ENCODE results near the gene CPA4. TPM values are rescaled to one million over a fixed set of nuclear protein-coding genes. Genes with fewer than 3 reads are reported as not detected.
"Not testable (repeated sequence)": the region's sequence is repeated elsewhere in the genome, so short reads cannot be mapped to it uniquely, and the experiment has no call there.

Gene CPA4, protein sequence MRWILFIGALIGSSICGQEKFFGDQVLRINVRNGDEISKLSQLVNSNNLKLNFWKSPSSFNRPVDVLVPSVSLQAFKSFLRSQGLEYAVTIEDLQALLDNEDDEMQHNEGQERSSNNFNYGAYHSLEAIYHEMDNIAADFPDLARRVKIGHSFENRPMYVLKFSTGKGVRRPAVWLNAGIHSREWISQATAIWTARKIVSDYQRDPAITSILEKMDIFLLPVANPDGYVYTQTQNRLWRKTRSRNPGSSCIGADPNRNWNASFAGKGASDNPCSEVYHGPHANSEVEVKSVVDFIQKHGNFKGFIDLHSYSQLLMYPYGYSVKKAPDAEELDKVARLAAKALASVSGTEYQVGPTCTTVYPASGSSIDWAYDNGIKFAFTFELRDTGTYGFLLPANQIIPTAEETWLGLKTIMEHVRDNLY
- total RNA-seq (not detected), polyA plus RNA-seq (under 1 TPM in 1 of 3 donors, not detected in 2; 0.06 TPM)

DNA sequence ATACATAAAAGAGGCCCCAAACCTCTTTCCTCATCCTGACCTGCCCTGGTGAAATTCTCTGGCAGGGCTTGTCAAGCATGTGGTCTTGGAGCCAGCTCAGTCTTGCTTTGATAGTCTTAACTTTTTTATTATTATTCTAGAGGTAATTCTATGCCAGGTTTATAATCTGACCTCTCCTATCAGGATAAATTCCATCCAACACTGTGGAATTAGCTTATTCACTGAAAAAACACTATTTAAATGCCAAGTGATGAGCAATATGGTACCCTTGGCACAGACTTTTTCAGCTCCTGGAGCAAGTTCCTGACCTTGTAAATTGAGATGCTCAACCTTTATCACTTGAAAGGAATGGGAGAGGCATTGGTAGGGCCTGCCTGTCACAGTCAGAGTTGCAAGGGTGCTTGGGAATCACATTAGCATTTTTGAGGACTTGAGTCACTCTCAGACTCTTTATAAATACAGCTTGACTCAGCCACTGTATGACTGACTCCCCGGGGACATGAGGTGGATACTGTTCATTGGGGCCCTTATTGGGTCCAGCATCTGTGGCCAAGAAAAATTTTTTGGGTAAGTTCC is at the start of gene CPA4:
TSS of gene CPA4 (plus strand) at position 480 of the 576 bp plus-strand sequence. CDS start at position 500, 20 bp downstream.
- 77 to 78% methylated on average over 1 of the region's 1 CpG for WGBS, 2 donors
- no peak for TF ChIP-seq POLR2A (IDR thresholded peaks at IDR 0.05)
- no peak for TF ChIP-seq POLR2AphosphoS5 (IDR thresholded peaks at IDR 0.05)
- no peak for TF ChIP-seq EP300 (IDR thresholded peaks at IDR 0.05)
- TF ChIP-seq, protein P1, sequence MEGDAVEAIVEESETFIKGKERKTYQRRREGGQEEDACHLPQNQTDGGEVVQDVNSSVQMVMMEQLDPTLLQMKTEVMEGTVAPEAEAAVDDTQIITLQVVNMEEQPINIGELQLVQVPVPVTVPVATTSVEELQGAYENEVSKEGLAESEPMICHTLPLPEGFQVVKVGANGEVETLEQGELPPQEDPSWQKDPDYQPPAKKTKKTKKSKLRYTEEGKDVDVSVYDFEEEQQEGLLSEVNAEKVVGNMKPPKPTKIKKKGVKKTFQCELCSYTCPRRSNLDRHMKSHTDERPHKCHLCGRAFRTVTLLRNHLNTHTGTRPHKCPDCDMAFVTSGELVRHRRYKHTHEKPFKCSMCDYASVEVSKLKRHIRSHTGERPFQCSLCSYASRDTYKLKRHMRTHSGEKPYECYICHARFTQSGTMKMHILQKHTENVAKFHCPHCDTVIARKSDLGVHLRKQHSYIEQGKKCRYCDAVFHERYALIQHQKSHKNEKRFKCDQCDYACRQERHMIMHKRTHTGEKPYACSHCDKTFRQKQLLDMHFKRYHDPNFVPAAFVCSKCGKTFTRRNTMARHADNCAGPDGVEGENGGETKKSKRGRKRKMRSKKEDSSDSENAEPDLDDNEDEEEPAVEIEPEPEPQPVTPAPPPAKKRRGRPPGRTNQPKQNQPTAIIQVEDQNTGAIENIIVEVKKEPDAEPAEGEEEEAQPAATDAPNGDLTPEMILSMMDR (IDR thresholded peaks at IDR 0.05), result no peak
- Histone ChIP-seq H3K27ac (no peak within 1 kb of the TSS), H3K36me3 (no peaks in the 10 kb centered on the region), H3K4me1 (no peaks in the 10 kb centered on the region), H3K9me3 (no peaks in the 10 kb centered on the region), H3K4me3 (no peak within 1 kb of the TSS), H3K27me3 (no peaks in the 10 kb centered on the region)
- intact Hi-C loops (cut with DNase I), result no loop called here
- DNase-seq, result no peak

DNA sequence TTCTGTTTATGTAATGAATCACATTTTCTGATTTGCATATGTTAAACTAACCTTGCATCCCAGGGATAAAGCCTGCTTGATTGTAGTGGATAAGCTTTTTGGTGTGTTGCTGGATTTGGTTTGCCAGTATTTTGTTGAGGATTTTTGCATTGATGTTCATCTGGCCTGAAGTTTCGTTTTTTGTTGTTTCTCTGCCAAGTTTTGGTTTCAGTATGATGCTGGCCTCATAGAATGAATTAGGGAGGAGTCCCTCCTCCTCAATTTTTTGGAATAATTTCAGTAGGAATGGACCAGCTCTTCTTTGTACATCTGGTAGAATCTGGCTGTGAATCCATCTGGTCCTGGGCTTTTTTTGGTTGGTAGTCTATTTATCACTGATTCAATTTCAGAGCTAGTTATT is 49.5 kb upstream of the CPA4 start:
- H3K27me3 ChIP-seq, H3K4me3 ChIP-seq, H3K4me1 ChIP-seq, DNase-seq, H3K9me3 ChIP-seq, H3K36me3 ChIP-seq, H3K27ac ChIP-seq: not testable (repeated sequence)
- WGBS, 2 donors, result 8 to 27% methylated on average over 1 of the region's 1 CpG
- intact Hi-C loops (cut with DNase I), result loop anchor here (10.0 kb wide), 1 partner anchor 481 kb away; no protein-coding TSS in a partner anchor

DNA sequence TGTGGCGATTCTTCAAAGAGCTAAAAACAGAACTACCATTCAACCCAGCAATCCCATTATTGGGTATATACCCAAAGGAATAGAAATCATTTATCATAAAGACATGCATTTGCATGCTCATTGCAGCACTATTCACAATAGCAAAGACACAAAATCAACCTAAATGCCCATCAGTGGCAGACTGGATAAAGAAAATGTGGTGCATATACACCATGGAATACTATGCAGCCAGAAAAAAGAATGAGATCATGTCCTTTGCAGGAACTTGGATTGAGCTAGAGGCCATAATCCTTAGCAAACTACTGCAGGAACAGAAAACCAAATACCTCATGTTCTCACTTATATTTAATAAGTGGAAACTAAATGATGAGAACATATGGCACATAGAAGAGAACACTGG is 46.5 kb upstream of the CPA4 start:
- H3K36me3 ChIP-seq, H3K4me3 ChIP-seq, H3K27me3 ChIP-seq, H3K4me1 ChIP-seq, H3K9me3 ChIP-seq, DNase-seq, H3K27ac ChIP-seq: not testable (repeated sequence)
- intact Hi-C loops (cut with DNase I), result loop anchor here (10.0 kb wide), 1 partner anchor 478 kb away; no protein-coding TSS in a partner anchor
- WGBS, 2 donors, result 92 to 97% methylated on average over 1 of the region's 1 CpG

DNA sequence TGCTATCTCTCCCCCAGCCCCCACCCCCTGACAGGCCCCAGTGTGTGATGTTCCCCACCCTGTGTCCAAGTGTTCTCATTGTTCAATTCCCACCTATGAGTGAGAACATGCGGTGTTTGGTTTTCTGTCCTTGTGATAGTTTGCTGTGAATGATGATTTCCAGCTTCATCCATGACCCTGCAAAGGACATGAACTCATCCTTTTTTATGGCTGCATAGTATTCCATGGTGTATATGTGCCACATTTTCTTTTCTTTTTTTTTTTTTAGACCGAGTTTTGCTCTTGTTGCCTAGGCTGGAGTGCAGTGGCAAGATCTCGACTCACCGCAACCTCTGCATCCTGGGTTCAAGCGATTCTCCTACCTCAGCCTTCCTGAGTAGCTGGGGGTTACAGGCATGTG is 44.1 kb upstream of the CPA4 start:
- intact Hi-C loops (cut with DNase I), result loop anchor here (10.0 kb wide), 1 partner anchor 476 kb away; no protein-coding TSS in a partner anchor
- H3K4me1 ChIP-seq, H3K36me3 ChIP-seq, DNase-seq, H3K27me3 ChIP-seq, H3K4me3 ChIP-seq, H3K27ac ChIP-seq, H3K9me3 ChIP-seq: not testable (repeated sequence)
- 95 to 96% methylated on average over 5 of the region's 5 CpGs for WGBS, 2 donors

DNA sequence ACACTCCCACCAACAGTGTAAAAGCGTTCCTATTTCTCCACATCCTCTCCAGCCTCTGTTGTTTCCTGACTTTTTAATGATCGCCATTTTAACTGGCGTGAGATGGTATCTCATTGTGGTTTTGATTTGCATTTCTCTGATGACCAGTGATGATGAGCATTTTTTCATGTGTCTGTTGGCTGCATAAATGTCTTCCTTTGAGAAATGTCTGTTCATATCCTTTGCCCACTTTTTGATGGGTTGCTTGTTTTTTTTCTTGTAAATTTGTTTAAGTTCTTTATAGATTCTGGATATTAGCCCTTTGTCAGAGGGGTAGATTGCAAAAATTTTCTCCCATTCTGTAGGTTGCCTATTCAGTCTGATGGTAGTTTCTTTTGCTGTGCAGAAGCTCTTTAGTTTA is 43.3 kb upstream of the CPA4 start:
- not testable (repeated sequence) for H3K9me3 ChIP-seq, H3K27ac ChIP-seq, H3K36me3 ChIP-seq, DNase-seq, H3K4me3 ChIP-seq, H3K4me1 ChIP-seq, H3K27me3 ChIP-seq
- 92 to 96% methylated on average over 3 of the region's 3 CpGs for WGBS, 2 donors
- intact Hi-C loops (cut with DNase I), result loop anchor here (10.0 kb wide), 1 partner anchor 475 kb away; no protein-coding TSS in a partner anchor

DNA sequence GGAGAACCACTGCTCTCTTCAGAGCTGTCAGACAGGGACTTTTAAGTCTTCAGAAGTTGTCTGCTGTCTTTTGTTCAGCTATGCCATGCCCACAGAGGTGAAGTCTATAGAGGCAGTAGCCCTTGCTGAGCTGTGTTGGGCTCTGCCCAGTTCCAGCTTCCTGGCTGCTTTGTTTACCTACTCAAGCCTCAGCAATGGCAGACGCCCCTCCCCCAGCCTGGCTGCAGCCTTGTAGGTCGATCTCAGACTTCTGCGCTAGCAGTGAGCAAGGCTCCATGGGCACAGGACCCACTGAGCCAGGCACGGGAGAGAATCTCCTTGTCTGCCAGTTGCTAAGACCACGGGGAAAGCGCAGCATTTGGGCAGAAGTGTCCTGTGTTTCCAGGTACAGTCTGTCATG is 38.4 kb upstream of the CPA4 start:
- Histone ChIP-seq H3K27ac (no peak overlapping the region), H3K27me3 (no peaks in the 10 kb centered on the region), H3K9me3 (peaks cover 0 to 12% (median 5%) of the 10 kb centered on the region in 4 donors), H3K4me1 (no peaks in the 10 kb centered on the region), H3K4me3 (no peak overlapping the region), H3K36me3 (no peaks in the 10 kb centered on the region)
- TF ChIP-seq, protein P1 (IDR thresholded peaks at IDR 0.05), result no peak
- TF ChIP-seq EP300 (IDR thresholded peaks at IDR 0.05) (no peak), POLR2AphosphoS5 (IDR thresholded peaks at IDR 0.05) (no peak), POLR2A (IDR thresholded peaks at IDR 0.05) (no peak)
- 78 to 87% methylated on average over 6 of the region's 6 CpGs for whole genome bisulfite sequencing, 2 donors
- DNase-seq, result no peak
- intact Hi-C loops (cut with DNase I), result no loop called here
